ENCODE measurements around the gene ZDHHC21.

Gene ZDHHC21, protein sequence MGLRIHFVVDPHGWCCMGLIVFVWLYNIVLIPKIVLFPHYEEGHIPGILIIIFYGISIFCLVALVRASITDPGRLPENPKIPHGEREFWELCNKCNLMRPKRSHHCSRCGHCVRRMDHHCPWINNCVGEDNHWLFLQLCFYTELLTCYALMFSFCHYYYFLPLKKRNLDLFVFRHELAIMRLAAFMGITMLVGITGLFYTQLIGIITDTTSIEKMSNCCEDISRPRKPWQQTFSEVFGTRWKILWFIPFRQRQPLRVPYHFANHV

DNA sequence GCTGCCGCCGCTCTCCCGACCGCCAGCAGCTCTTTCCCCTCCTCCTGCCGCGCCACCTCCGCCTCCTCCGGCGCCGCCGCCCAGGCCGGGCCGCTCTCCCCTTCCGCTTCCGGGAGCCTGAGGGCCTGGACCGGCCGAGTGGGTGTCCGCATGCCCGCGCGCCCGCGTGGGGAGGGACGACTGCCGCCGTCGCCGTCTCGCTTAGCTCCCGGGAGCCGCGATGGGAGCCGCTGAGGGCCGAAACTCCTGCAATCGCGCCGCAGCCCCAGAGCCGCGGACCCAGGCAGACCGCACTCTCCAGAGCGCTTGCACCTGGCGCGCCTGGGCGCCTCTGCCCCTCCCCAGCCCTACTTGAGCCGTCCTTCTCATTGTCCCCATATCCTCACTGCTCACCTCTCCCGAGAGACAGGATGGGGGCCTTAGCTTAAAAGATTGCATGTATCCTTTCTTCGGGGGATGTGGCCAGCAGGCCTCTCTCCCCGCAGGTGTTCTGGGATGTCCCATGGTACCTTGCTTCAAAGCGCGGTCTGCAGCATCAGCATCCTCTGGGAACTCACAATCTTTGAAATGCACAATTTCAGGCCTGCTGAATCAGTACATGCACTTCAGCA, at the start of gene ZDHHC21:
TSS of gene ZDHHC21 (minus strand) at position 182 of the 611 bp plus-strand sequence. CDS start 19,092 bp downstream, outside the sequence.
- DNase-seq (ENCODE audit: low spot score): peak; percentile 84

DNA sequence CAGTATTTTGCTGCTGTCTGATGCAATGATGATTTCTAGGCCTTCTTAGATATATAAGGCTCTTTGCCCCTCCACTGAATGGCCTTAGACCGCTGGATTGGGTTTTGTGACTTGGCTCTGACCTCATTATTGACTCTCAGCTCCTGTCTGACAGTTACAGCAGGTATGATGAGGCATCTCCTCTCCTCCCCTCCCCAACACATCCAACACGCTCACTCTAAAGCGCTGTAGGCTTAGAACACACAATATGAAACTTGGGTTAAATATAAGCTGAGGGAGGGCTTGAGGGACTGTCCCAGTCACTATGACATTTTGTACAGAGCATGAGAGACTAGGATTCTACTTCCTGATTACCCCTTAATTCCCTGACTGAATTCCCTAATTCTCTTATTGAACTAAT, 48.1 kb upstream of the ZDHHC21 start:
- DNase-seq (ENCODE audit: low spot score): no peak

DNA sequence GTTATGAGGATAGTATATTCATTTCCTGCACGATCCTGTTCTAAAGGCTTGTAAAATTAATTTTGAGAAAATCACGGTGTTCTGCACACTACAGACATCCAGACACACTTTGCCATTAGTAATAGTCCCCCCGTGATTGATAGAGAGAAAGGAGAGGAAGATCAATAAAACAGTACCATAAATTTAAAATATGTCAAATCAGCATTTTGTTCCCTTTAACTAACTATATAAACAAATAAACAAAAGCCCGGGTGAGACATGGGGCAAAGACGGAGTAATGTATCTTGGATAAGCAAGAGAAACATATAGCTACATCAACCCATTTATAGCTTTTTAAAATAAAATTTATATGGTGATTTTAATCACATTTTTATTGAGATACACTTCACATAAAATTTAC, 39.9 kb upstream of the ZDHHC21 start:
- DNase-seq (ENCODE audit: low spot score): no peak

DNA sequence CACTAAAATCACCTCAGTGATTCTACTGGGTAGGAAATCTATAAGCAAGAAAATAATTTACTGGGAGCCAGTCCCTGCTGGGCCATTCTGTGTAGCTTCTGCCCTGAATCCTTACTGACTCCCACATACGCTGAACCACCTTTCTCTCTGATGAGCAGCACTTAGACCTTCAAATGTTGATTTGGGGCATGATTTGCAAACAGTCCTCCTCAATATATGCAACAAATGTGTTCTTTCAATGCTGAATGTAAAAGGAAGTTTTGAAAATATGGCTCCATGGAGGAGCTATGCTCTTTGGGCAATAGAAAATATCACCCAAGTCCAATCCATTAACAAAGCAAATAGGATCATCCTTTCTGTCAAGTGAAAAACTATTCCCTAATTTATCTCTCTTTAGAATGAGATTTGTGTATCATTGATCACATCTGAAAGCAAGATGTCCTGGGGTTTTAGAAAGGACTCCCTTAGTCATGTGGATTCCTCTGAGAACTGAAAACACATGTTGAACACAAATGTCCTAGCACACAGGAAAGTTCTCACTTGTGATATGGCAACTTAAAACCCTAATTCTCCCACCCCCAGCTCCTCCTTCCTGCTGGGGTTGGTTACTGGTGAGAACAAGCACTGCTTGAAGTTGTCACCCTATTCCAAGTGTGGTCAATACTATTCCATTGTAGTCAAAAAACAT, 38.2 kb upstream of the ZDHHC21 start:
- no peak for DNase-seq (ENCODE audit: low spot score)

DNA sequence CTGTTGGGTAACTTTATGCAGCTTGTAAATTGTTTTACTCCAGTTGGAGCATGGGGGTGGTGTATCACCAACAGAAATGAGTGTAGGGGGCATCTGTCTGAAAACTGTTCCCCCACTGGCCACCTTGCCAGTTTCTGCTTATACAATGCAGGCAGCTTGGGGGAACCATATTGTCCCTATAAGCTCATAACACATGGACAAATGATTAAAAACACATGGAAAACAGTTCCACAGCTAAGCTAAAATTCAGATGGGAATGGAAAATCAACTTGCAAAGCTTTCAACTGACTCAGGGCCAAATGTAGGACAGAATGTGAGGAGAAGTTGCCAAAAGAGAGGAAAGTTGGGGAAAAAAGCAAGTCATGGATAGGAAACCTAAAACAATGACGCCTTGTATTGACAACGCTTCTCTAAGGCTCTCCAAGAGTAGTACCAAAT, 37.2 kb upstream of the ZDHHC21 start:
- DNase-seq (ENCODE audit: low spot score): peak; percentile 75

DNA sequence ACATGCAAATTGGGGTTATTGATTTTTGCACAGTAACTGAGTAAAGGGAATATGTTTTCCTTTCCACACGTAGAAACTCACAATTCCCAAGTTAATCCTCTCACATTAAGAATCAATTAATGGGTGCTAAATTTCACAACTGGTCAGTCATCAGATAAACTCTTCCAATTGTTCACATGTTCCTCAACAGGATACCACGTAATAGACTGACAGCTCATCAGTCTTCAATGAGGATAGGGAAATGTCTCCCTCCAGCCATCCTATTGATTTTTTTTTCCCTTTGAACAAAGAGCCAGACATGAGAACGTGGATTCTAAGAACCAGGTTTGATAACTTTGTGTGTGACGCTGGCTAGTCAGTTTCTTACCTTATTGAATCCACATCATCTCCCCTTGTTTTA, 30.1 kb upstream of the ZDHHC21 start:
- DNase-seq (ENCODE audit: low spot score): no peak

DNA sequence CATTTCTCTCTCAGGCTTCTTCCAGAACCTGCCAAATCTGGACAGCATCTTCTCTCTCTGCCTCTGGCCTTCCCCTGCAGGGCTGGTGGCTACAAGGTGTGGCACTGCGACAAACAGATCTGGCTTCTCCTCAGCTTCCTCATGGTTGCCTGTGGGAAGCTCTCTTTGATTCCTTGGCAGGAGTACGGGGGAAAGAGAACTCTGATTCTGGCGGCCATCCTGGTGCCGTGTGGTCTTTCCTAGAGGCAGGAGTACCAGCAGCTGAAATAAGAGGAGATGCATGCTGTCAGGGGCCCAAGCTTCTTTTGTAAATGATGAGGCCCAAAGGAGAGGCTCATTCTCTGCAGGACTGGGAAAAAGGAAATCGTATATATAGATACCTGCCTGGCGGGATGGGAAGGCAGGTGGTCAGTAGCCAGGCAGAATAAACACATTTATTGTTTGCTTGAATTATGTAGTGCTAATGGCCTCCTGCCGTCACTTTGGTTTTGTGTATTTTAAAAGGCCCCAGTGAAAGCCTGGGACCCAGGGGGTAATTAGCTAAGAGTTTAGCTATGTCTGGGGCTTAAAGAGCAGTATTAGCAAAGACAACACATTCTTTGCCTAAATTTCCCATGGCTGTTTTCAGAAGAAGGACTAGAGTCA, 29.3 kb upstream of the ZDHHC21 start, which contains the start of gene CER1:
TSS of gene CER1 (minus strand) at position 343 of the 645 bp plus-strand sequence. CDS start at position 282, 61 bp downstream.
- no peak for DNase-seq (ENCODE audit: low spot score)

DNA sequence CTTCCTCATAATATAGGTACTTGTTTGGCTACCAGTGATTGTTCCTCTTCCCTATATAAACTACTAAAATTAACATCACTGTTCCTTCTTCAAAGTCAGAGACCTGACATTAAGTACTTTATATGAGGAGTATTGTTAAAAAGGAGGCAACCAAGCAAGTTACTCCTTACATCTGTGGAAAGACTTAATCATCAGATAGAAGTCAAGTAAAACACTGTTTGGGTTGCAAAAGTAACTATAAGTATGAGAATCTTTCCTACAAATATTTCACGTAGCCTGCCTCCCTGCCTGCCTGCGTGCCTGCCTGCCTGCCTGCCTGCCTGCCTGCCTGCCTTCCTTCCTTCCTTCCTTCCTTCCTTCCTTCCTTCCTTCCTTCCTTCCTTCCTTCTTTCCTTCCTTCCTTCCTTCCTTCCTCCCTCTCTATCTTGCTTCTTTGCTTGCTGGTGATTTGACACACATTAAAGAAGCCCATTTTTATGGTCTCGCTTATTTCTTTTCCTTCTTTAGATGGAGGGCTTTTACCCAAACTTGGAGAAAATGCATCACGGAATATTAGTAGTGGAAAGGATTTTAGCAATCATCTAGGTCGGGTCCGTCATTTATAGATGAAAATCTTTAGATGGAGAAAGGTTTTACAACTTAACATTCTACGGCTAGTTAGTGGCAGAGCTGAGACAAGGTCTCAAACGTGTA, 26.1 kb upstream of the ZDHHC21 start:
- no peak for DNase-seq (ENCODE audit: low spot score)

DNA sequence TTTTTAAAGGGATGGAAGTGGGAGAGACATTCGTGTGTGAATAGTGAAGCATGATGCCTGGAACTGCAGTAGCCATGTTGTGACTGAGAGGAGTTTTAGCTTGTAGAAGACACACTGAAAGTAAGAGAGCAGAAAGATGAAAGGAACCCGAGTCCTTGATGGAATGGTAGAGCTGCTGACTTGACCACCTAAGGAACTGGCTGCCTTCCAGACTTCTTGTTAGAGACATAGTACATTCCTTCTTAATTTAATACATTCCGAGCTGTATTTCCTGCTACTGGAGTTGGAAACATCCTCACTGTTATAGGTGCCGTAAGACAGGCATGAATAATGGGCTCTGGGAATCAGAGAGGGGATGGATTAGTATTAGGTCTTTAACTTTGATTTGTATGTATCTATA, 21.9 kb upstream of the ZDHHC21 start:
- no peak for DNase-seq (ENCODE audit: low spot score)

DNA sequence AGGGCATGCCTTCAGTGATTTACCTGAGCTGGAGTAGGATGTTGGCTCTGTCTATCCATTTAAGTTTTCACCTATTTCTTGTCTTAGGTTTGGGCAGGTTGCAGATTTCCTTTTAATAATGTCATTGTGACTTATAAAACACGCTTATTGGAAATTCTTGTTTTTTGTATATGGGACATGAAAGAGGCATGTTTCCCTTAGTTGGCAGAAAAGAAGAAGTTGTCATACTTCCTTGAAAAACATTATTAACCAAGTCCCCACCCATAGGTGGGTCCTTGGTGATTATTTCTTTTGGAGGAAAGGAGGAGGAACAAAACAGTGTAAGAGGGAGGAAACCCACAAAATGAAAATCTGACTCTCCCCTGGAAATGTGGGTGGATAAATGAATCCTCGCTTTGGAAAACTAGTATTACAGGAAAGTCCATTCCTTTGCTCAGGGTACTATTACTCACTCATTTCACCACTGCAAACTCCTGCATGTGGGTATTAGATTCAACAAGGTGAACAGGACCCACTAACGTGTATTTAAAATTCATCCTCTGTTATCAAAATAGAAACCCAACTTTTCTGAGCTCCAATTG, 20.0 kb upstream of the ZDHHC21 start:
- no peak for DNase-seq (ENCODE audit: low spot score)

DNA sequence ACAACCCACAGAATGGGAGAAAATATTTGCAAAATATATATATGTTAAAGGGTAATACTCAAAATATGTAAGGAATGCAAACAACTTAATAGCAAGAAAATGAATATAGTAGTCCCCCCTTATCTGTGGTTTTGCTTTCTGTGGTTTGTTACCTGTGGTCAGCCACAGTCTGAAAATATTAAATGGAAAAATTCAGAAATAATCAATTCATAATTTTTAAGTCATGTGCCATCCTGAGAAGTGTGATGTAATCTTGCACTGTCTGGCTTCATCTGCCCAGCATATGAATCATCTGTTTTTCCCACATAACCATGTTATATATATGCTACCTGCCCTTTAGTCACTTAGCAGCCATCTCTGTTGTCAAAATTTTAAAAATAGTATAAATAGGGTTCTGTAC, 17.6 kb upstream of the ZDHHC21 start:
- no peak for DNase-seq (ENCODE audit: low spot score)

DNA sequence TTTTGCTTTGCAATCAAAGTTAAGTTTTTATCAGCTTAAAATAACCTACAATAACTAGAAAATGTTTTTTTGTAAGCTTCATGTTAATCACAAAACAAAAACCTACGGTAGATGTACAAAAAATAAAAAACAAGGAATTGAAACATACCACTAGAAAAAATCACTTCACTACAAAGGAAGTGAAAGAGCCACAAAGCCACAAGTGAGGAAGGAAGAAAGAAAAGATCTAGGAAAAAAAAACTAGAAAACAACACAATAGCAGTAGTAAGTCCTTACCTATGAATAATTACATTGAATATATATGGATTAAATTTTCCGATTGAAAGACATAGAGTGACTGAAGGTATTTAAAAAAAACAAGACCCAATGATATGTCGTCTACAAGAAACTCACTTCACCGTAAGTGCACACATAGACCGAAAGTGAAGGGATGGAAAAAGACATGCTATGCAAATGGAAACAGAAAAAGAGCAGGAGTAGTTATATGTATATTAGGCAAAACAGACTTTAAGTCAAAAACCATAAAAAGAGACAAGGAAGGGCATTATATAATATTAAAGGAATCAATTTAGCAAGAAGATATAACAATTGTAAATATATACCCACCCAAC, 13.4 kb upstream of the ZDHHC21 start:
- no peak for DNase-seq (ENCODE audit: low spot score)

DNA sequence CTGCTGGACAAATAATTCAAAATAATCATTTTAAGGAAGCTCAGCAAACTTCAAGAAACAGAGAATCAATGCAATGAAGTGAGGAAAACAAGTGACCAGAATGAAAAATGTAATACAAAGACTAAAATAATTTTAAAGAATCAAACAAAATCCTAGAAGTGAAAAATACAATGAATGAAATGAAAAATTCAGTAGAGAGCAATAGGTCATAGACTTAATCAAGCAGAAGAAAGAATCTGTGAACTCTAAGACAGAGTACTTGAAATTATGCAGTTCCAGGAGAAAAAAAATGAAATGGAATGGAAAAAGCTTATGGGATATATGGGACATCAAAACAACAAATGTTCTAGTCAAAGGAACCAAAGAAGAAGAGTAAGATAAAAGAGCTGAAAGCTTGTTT, 11.8 kb upstream of the ZDHHC21 start:
- no peak for DNase-seq (ENCODE audit: low spot score)

DNA sequence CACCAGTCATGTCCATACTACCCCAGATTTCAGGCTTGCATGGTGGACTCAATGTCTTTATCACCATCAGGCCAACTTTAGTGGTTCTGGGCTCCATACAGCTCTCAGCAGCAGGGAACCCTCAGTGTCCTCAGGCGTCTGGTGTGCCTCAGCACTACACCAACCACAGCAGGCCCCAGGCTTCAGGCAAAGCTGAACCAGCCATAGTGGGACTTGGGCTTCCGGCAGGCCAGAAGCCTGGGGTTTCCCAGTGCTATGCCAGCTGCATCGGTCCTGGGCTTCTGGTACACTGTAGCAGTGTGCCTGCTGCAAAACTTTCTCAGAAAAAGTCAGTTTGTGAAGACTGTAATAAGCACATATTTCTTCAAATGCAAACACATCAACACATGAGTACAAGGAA, 11.0 kb upstream of the ZDHHC21 start:
- no peak for DNase-seq (ENCODE audit: low spot score)

DNA sequence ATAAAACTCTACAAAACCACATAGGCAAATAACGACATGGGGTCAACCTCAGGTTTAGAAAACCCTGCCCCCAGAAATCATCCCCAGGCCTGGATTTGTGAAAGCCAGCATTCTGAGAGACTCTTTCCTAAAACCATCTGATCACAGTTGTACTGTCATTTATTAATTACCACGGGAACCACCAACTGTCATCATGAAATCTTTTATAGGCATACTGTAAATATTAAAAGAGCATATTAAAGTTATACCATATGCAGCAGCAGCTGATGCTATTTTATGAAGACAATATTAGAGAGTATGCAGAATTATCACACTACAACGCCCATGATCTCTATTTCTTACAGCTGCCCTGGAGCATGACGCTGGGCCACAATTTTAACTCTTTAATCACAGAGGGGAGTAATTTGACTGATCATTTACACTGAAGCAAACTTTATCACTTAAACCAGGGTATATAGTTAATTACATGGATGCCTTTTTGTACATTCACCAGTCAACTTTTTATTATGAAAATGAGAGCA, 9.0 kb upstream of the ZDHHC21 start:
- DNase-seq (ENCODE audit: low spot score): no peak

DNA sequence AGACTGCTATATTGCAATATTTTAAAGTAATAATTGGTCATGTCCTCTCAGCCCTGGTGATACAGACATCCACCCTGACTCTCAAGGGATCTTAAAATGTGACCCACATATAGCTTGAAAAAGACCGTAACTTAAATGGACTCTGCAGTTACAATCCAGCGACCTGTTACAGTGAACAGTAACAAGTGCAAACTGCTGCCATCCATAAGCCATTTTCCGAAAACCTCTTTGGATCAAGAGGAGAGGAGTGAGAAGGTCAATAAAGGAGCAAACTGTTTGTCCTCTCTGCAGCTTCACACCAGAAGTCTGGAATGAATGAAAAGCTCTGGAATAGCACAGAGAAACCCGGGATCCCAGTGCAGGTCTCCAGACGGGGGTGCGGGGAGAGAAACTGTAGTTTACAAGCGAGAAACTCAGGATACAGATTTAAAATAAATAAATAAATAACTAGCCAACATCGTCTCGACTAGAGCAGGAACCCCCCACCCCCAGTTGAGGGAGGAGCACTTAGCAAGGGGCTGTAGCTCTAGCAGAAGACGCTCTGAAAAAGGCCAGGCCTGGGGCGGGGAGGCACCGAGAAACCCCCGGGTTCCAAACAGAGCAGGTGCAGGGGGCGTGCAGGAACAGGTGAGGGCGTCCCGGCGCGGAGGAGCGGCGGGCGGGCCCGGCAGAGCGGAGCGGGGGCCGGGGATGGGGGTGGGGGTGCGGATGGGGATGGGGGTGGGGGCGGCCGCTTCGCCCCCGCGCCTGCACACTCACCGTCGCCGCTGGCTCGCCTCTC, 572 bp downstream of the ZDHHC21 start:
- DNase-seq (ENCODE audit: low spot score): peak; percentile 67

DNA sequence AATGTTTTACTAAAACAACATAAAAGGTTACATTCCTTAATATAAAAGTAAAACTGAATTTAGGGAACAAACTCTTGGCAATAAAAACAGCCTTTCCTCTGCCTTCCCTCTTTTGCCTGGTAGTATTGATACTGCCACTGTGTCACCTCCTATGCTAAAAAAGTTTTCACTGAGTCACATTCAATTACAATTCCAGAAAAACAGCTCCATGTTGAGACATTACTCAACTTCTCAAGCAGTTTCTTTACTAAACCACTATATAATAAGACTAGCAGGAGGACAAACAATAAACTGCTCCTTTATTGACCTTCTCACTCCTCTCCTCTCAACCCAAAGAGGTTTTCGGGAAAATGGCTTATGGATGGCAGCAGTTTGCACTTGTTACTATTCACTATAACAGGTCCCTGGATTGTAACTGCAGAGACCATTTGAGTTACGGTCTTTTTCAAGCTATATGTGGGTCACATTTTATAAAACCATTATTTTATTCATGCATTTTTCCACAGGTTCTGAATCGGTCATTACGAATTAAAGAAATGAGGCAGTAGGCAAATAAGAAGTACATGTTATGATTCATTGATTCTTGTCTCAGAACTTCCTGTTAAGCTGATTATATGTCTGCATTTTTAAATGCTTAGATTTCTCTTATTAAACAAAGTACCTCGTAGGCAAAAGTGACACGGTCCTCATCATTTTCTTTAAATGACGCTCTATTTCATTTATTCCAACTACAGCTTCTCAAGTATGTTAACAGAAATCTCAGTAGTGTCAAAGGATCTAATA, 2.1 kb downstream of the ZDHHC21 start:
- DNase-seq (ENCODE audit: low spot score): no peak

DNA sequence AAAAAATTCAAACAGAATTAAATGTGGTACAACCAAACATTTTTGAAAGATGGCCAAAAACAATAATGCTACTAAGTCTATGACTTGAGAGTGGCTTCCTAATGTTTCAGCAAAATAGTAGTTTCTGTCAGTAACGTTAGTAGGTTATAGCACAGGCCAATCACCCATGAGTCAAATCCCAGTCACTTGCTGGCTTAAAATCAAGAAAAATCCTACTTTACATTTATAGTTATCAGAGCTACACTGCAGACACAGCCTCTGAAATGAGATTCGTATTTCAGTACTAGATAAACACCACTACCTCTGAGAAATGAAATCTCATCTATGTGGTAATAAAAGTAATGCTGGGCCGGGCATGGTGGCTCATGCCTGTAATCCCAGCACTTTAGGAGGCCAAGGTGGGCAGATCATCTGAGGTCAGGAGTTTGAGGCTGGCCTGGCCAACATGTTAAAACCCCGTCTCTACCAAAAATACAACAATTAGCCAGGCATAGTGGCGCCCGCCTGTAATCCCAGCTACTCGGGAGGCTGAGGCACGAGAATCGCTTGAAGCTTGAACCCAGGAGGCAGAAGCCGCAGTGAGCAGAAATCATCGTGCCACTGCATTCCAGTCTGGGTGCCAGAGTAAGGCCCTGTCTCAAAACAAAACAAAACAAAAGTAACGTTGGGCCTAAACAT, 6.1 kb downstream of the ZDHHC21 start:
- DNase-seq (ENCODE audit: low spot score): no peak

DNA sequence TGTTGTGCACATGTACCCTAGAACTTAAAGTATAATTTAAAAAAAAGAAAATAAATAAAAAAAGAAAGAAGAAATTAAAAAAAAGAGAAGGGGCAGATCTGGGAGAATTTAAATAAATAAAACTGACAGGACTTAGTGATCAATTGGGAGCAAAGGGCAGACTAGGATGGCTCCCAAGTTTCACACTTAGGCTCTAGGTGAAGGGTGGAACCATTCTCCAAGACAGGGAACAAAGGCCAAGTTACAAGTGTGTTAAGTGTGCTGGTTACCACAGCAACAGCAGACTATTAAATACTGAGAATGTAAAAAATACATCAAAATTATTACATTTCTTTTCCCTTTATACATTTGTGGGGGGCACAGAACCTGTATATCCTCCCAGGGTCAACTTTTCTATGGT, 7.1 kb downstream of the ZDHHC21 start:
- DNase-seq (ENCODE audit: low spot score): no peak
